ENCODE measurements around the gene TNPO2. TPM values are rescaled to one million over a fixed set of nuclear protein-coding genes. Genes with fewer than 3 reads are reported as not detected.

The TNPO2 gene
- total and polyA plus RNA-seq, 4 donors = 29.5 to 63.0 (median 43.1) TPM

DNA sequence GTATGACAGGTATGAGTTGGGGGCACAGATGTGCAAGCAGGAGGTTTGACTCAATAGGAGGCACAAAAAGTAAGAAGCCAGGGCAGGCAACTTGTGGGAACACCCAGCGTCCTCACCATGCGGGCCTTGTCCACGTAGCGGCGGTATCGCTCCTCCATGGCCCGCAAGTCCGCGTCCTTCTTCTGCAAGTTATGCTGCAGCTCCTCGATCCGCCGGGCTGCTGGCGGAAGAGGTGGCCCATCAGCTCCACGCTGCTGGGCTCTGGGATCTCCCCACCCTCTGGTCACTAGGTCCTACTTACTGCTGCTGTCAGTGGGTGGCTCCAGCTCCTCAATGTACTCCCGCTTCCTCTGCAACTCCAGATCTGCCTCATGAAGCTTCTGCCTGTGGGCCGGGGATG is 41.0 kb upstream of the TNPO2 start:
- DNase-seq (no peak), ATAC-seq (ENCODE audit: insufficient read depth, low FRiP score) (no peak)
- H3K36me3 ChIP-seq (ENCODE audit: control insufficient read depth in 4 of 4, insufficient read depth in 4 of 4, low read length in 4 of 4) = peaks cover 0 to 43% (median 8%) of the 10 kb centered on the region in 4 donors
- no peaks in the 10 kb centered on the region for H3K9me3 ChIP-seq (ENCODE audit: control insufficient read depth in 4 of 4, insufficient read depth in 3 of 4, low read length in 3 of 4)
- no peak overlapping the region for H3K9ac ChIP-seq (ENCODE audit: insufficient read depth in 1 of 2, low read length in 2 of 2)
- no peak overlapping the region for H3K27ac ChIP-seq (ENCODE audit: low read depth in 1 of 2, low read length in 1 of 2)
- no peak for TF ChIP-seq CTCF (IDR thresholded peaks at IDR 0.05; ENCODE audit: control extremely low read depth, extremely low read depth)
- WGBS, 2 donors = 97% methylated on average over 16 of the region's 16 CpGs
- no peaks in the 10 kb centered on the region for H3K4me1 ChIP-seq (ENCODE audit: control insufficient read depth in 5 of 5, insufficient read depth in 5 of 5, low read length in 5 of 5)
- H3K27me3 ChIP-seq (ENCODE audit: control insufficient read depth in 3 of 3, insufficient read depth in 3 of 3, low read length in 2 of 3) = no peaks in the 10 kb centered on the region
- H3K4me3 ChIP-seq = no peak overlapping the region

DNA sequence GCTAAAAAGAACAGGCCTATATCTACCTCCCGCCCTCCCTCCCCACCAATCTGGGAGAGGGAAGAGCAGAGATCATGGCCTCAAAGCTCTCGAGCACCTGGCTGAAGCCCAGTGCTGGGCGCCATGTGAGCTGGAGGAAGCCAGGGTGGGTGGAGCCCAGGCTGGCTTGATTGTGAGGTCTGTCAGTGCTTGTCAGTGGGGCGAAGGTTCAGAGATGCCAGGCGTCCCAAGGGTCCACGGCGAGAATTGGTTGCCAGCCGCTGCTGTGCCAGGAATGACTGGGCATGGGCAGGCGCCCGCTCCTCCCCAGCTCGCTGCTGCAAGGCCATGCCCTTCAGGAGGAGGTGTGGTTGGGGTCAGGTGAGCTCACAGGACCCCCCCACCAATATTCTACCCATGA is 39.4 kb upstream of the TNPO2 start:
- no peak for DNase-seq
- WGBS, 2 donors = 94 to 96% methylated on average over 11 of the region's 11 CpGs
- peaks cover 0 to 43% (median 8%) of the 10 kb centered on the region in 4 donors for H3K36me3 ChIP-seq (ENCODE audit: control insufficient read depth in 4 of 4, insufficient read depth in 4 of 4, low read length in 4 of 4)
- H3K27me3 ChIP-seq (ENCODE audit: control insufficient read depth in 3 of 3, insufficient read depth in 3 of 3, low read length in 2 of 3) = no peaks in the 10 kb centered on the region
- no peak for ATAC-seq (ENCODE audit: insufficient read depth, low FRiP score)
- no peaks in the 10 kb centered on the region for H3K4me1 ChIP-seq (ENCODE audit: control insufficient read depth in 5 of 5, insufficient read depth in 5 of 5, low read length in 5 of 5)
- H3K4me3 ChIP-seq = no peak overlapping the region
- H3K9ac ChIP-seq (ENCODE audit: insufficient read depth in 1 of 2, low read length in 2 of 2) = no peak overlapping the region
- TF ChIP-seq CTCF (IDR thresholded peaks at IDR 0.05; ENCODE audit: control extremely low read depth, extremely low read depth) = no peak
- no peaks in the 10 kb centered on the region for H3K9me3 ChIP-seq (ENCODE audit: control insufficient read depth in 4 of 4, insufficient read depth in 3 of 4, low read length in 3 of 4)
- H3K27ac ChIP-seq (ENCODE audit: low read depth in 1 of 2, low read length in 1 of 2) = peak overlapping the region in 1 of 2 donors; percentile 26

DNA sequence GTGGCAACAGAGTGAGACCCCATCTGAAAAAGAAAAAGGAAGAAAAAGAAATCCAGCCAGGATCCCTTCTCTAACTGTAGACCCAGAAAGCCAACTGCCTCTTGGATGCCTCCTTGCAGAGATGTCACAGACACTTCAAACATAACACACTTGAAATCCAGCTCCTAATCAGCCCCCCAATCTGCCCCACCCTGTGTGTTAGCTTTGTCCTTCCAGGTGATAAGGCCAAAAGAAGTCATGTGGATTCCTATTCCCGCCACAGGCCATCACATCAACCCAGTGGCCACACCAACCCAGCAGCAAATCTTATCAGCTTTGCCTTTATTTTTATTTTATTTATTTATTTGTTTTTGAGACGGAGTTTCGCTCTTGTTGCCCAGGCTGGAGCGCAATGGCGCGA is 36.0 kb upstream of the TNPO2 start:
- DNase-seq (no peak), ATAC-seq (ENCODE audit: insufficient read depth, low FRiP score) (no peak)
- TF ChIP-seq CTCF (IDR thresholded peaks at IDR 0.05; ENCODE audit: control extremely low read depth, extremely low read depth) = no peak
- no peaks in the 10 kb centered on the region for H3K9me3 ChIP-seq (ENCODE audit: control insufficient read depth in 4 of 4, insufficient read depth in 3 of 4, low read length in 3 of 4)
- 94 to 95% methylated on average over 6 of the region's 6 CpGs for WGBS, 2 donors
- no peak overlapping the region for H3K4me3 ChIP-seq
- H3K9ac ChIP-seq (ENCODE audit: insufficient read depth in 1 of 2, low read length in 2 of 2) = no peak overlapping the region
- H3K36me3 ChIP-seq (ENCODE audit: control insufficient read depth in 4 of 4, insufficient read depth in 4 of 4, low read length in 4 of 4) = peaks cover 0 to 16% (median 8%) of the 10 kb centered on the region in 4 donors
- H3K27me3 ChIP-seq (ENCODE audit: control insufficient read depth in 3 of 3, insufficient read depth in 3 of 3, low read length in 2 of 3) = no peaks in the 10 kb centered on the region
- H3K27ac ChIP-seq (ENCODE audit: low read depth in 1 of 2, low read length in 1 of 2) = no peak overlapping the region
- peaks cover 0 to 7% (median 0%) of the 10 kb centered on the region in 5 donors for H3K4me1 ChIP-seq (ENCODE audit: control insufficient read depth in 5 of 5, insufficient read depth in 5 of 5, low read length in 5 of 5)

All from lung (tissue), 12 donors.